Bronchial epithelial cell (primary cell): ENCODE data around the gene FBXO24. TPM values are rescaled to one million over a fixed set of nuclear protein-coding genes. Genes with fewer than 3 reads are reported as not detected.
"Not testable (repeated sequence)": the region's sequence is repeated elsewhere in the genome, so short reads cannot be mapped to it uniquely, and the experiment has no call there.

Experiments
- DNase-seq: peaks from one replicate; pipeline ENCODE4 v3.0.0-alpha.2; 2010; ENCODE audit warnings: low read depth
- FAIRE-seq: peaks from 2 replicates; lab custom pipeline; 2011; peaks lifted over from hg19 to GRCh38; lab: Jason Lieb, UNC
- H3K27me3 ChIP-seq: 2 replicates; pipeline ENCODE4 v1.5.1; 2011; ENCODE audit warnings: low read length; ENCODE audit not compliant: control insufficient read depth, insufficient read depth
- H3K36me3 ChIP-seq: 2 replicates; pipeline ENCODE4 v1.5.1; 2011; ENCODE audit warnings: low read length; ENCODE audit not compliant: control insufficient read depth, insufficient read depth
- H3K4me3 ChIP-seq: 2 replicates; pipeline ENCODE4 v1.5.1; 2011; ENCODE audit warnings: mild to moderate bottlenecking, low read depth, low read length, control low read depth
- CTCF ChIP-seq: IDR thresholded peaks from 2 replicates; pipeline ENCODE4 v1.5.1; 2011; ENCODE audit warnings: mild to moderate bottlenecking, moderate library complexity, low read length, control low read depth, inconsistent platforms; ENCODE audit not compliant: insufficient read depth, severe bottlenecking
- total RNA-seq: library from RNA; depleted of rRNA; stranded (reverse); fragments of >200 nt; gene quantifications from 2 replicates; pipeline ENCODE4 v1.2.1, GENCODE V29; 2014

The FBXO24 gene
- total RNA-seq = 0.38 and 0.53 TPM in 2 replicates

DNA sequence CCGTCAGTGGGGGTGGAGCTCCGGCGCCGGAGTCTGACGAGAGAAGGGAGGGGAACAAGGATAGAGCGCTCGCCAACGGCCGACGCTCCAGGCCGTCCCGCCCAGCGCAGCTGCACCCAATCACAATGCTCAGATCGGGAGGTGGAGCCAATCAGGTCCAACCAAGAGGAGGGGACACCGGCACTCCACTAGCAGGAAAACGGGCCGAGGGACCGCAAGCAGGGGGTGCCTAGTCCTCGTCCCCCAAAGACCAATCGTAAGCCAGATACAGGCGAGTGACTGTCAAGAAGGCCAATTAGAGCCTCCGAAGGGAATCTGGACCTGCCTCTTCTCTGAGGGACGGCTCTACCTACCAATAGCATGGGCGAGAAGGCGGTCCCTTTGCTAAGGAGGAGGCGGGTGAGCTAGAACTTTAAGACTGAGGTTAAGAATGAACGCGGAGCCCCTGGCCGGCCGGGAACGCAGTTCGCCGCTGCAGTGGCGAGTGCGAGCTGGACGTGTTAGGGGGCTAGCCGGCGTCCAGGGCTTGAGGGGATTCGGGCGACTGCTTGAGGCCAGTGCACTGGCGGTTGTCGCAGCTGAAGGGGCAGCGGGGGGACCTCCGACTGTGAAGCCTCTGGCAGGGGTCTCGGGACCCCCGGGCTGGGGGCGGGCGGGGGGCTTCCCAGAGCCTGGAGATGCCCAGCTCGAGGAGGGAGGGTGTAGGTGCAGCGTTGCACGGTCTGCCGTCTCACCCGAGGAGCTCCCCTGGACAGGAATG lies at the start of gene FBXO24:
Gene FBXO24, plus strand, starts transcription at position 63 of the 760 bp plus-strand sequence. Its CDS starts 298 bp downstream, at position 361.
- Histone ChIP-seq H3K27me3 (peaks cover 2% of the 10 kb centered on the region), H3K4me3 (peak within 1 kb of the TSS; percentile 95), H3K36me3 (peaks cover 6% of the 10 kb centered on the region)
- FAIRE-seq (peak; percentile 97), DNase-seq (peak; percentile 99)
- no peak for TF ChIP-seq CTCF

- H3K36me3 ChIP-seq, FAIRE-seq, H3K27me3 ChIP-seq, DNase-seq, H3K4me3 ChIP-seq: not testable (repeated sequence)
These were observed 49.4 kb upstream of the FBXO24 start for GRCh38 chr7:100536695-100537094.

- TF ChIP-seq CTCF = no peak
- DNase-seq (no peak), FAIRE-seq (no peak)
- Histone ChIP-seq H3K4me3 (peak overlapping the region; percentile 35), H3K36me3 (no peaks in the 10 kb centered on the region), H3K27me3 (no peaks in the 10 kb centered on the region)
These were observed 47.8 kb upstream of the FBXO24 start for GRCh38 chr7:100538348-100538653.

DNA sequence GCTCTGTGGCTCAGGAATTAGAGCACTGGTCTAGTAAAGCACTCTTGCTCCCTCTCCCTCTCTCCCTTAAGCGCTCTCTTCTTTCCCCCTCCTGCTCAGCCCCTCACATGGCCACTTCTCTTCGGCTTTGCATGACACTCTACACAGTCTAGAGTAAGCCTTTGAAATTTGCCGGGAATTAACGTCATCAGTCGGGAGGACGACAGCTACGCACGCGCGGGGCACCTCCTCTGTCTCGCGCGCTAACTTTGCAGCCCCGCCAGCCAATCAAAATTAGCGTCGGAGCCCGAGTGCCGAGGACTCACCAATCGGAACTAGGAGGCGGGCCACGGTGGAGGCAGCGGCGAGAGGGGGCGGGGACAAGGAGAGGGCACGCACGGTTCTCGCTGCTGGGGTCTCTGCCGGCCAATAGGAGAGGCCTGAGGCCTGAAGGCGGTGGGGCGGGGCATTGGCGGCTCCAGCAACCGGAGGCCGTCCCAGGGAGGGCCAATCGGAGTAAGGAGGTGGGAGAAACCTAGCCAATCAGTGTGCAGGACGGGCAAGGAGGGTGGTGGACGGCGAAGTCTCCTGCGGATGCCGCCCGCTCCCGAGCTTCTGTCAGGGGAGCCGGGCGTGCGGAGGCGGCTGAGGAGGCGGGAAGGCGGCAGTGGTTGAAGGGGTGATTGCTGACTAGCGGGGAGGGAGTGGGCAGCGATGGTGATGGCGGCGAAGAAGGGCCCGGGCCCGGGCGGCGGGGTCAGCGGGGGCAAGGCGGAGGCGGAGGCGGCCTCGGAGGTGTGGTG lies 47.3 kb upstream of the FBXO24 start, which contains the start of gene AGFG2:
Gene AGFG2, plus strand, starts transcription at position 550 of the 782 bp plus-strand sequence. Its CDS starts 144 bp downstream, at position 694.
- no peaks in the 10 kb centered on the region for H3K27me3 ChIP-seq
- TF ChIP-seq CTCF = no peak
- H3K4me3 ChIP-seq = peak within 1 kb of the TSS; percentile 80
- DNase-seq = peak; percentile 97
- no peak for FAIRE-seq
- no peaks in the 10 kb centered on the region for H3K36me3 ChIP-seq

DNA sequence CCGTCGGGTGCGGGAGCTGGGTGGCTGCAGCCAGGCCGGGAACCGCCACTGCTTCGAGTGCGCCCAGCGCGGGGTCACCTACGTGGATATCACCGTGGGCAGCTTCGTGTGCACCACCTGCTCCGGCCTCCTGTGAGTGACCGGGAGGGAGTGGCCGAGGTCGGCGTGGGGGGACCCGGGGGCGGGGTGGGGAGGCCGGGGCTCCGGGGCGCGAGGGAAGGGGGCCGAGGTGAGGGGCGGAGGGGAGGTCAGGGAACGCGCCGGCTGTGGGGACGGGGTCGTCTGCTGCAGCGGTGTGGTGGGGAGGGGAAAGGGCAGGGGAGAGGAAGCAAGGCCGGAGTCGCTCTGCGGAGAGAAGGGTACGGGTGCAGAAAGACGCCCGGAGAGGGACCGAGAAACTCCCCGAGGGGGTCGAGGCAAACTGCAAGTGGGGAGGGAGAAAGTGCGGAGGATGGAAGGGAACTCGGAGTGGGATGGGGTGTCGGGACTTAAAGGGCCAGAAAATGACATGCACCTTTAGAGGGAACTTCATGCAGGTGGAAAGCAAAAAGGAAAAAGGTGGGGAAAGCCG lies 46.6 kb upstream of the FBXO24 start:
- Histone ChIP-seq H3K27me3 (no peaks in the 10 kb centered on the region), H3K36me3 (no peaks in the 10 kb centered on the region), H3K4me3 (peak overlapping the region; percentile 80)
- no peak for TF ChIP-seq CTCF
- DNase-seq (no peak), FAIRE-seq (no peak)

- TF ChIP-seq CTCF = no peak
- H3K27me3 ChIP-seq = no peaks in the 10 kb centered on the region
- peak overlapping the region; percentile 80 for H3K4me3 ChIP-seq
- H3K36me3 ChIP-seq = no peaks in the 10 kb centered on the region
- no peak for DNase-seq
- no peak for FAIRE-seq
These were observed 45.9 kb upstream of the FBXO24 start for GRCh38 chr7:100540073-100540723.

- FAIRE-seq, DNase-seq, H3K27me3 ChIP-seq, H3K4me3 ChIP-seq, H3K36me3 ChIP-seq: not testable (repeated sequence)
These were observed 44.8 kb upstream of the FBXO24 start for GRCh38 chr7:100541309-100541708.
